GM18873 (cell line): Measurements from ENCODE around the gene PCDHA11.

Experiments
- ATAC-seq: cut with Tn5 transposase; IDR thresholded peaks from one replicate; pipeline ENCODE4 v1.9.1; 2021; ENCODE audit warnings: mild to moderate bottlenecking, moderate library complexity, moderate number of reproducible peaks; ENCODE audit not compliant: unreplicated experiment, low FRiP score

The PCDHA11 gene

DNA sequence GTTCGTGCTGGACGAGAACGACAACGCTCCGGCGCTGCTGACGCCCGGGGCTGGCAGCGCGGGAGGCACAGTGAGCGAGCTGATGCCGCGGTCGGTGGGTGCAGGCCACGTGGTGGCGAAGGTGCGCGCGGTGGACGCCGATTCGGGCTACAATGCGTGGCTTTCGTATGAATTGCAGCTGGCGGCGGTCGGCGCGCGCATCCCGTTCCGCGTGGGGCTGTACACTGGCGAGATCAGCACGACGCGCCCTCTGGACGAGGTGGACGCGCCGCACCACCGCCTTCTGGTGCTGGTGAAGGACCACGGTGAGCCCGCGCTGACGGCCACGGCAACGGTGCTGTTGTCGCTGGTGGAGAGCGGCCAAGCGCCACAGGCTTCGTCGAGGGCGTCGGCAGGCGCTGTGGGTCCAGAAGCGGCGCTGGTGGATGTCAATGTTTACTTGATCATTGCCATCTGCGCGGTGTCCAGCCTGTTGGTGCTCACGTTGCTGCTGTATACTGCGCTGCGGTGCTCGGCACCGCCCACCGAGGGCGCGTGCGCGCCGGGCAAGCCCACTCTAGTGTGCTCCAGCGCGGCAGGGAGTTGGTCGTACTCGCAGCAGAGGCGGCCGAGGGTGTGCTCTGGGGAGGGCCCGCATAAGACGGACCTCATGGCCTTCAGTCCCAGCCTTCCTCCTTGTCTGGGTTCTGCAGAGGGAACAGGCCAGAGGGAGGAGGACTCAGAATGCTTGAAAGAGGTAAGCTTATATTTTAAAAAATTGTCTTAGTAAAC, 15.4 kb downstream of the PCDHA11 start:
- ATAC-seq, result no peak

DNA sequence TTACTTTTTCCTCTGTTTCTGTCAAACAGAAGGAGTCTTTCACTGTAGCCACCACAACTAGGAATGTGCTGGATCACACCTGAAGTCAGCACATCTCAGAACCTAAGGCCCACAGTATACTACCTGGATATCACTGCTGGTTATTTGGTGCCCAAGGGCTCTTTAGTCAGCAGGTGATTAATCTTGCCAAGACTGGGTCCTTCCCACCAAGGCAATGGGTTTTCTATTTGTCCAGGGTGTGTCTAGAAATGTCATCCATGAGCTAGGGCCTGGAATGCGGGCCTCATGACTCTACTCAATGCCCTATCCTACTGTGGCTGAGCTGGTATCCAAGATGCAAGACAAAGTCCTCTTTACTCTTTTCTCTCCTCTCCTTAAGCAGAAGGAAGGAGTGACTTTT, 47.6 kb downstream of the PCDHA11 start:
- ATAC-seq, result no peak
